Tibial artery (tissue), 4 donors: ENCODE data around the gene VCL.
A peak's percentile ranks its signal among the peaks of the same experiment; 100 is the strongest.

ENCODE experiments used
- DNase-seq, 2 donors: peaks; one replicate each; pipeline ENCODE4 v3.0.0-alpha.2; 2019
- H3K27ac ChIP-seq, 2 donors: fragments of 200-600 bp; sonication (generic) in 1 of 2; 1 replicate in 1 of 2; 2 replicates in 1 of 2; pipeline ENCODE4 v1.5.1; 2018 to 2019; ENCODE audit warnings: mild to moderate bottlenecking in 1 of 2
- H3K27me3 ChIP-seq, 2 donors: fragments of 200-600 bp; sonication (generic) in 1 of 2; one replicate each; pipeline versions ENCODE4 v1.5.1 to v1.6.0; 2016 to 2019
- H3K36me3 ChIP-seq, 3 donors: fragments of 200-600 bp; sonication (generic) in 2 of 3; one replicate each; pipeline ENCODE4 v1.5.1; 2016 to 2019; ENCODE audit warnings: mild to moderate bottlenecking in 2 of 3
- H3K4me1 ChIP-seq, 4 donors: fragments of 200-600 bp; sonication (generic) in 2 of 4; 1 replicate in 3 of 4; 2 replicates in 1 of 4; pipeline ENCODE4 v1.5.1; 2016 to 2019
- H3K4me3 ChIP-seq, 2 donors: fragments of 200-600 bp; sonication (generic) in 1 of 2; 1 replicate in 1 of 2; 2 replicates in 1 of 2; pipeline ENCODE4 v1.5.1; 2018 to 2019; ENCODE audit warnings: mild to moderate bottlenecking in 2 of 2
- H3K9me3 ChIP-seq, 3 donors: fragments of 200-600 bp; sonication (generic) in 1 of 3; one replicate each; pipeline ENCODE4 v1.5.1; 2016 to 2019
- CTCF ChIP-seq, 2 experiments: fragments of 200-600 bp in 1 of 2; fragments of 450-650 bp in 1 of 2; IDR thresholded peaks; one replicate each; pipeline ENCODE4 v1.5.1; 2017 to 2019; ENCODE audit warnings: antibody characterized with exemption in 2 of 2, mild to moderate bottlenecking in 1 of 2, moderate library complexity in 1 of 2
- intact Hi-C: fragments of 100-400 bp; cut with DNase I; formaldehyde crosslinking; loops from one replicate; pipeline ENCODE4 v1.15.0; 2023; ENCODE audit warnings: low total_unique reads

VCL gene

DNA sequence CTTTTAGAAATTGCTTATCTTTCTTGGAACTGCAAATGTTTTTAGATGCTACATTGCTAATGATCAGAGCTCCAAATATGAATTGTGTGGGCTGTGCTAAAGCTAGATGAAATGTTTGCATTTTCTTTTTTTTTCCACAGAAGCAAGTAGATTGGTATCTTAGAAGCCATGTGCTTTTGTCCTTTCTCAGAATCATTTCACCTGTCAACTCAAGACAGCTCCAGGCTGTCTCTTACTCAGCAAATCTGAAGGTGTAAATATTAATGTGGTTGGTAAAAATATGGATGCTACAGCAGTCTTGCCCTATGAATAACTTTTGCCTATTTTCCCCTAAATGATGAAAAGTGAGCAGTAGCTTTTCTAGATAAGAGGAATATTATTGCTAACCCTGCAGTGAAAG, 111.5 kb downstream of the VCL start:
- H3K9me3 ChIP-seq = no peaks in the 10 kb centered on the region
- no peak for TF ChIP-seq CTCF (IDR thresholded peaks at IDR 0.05)
- no peak overlapping the region for H3K4me3 ChIP-seq
- no peak overlapping the region for H3K27ac ChIP-seq
- no peak for DNase-seq
- no peaks in the 10 kb centered on the region for H3K27me3 ChIP-seq
- peaks cover 0 to 21% (median 6%) of the 10 kb centered on the region in 4 donors for H3K4me1 ChIP-seq
- H3K36me3 ChIP-seq = peaks cover 92 to 100% (median 96%) of the 10 kb centered on the region in 3 donors
- intact Hi-C loops = no loop called here

DNA sequence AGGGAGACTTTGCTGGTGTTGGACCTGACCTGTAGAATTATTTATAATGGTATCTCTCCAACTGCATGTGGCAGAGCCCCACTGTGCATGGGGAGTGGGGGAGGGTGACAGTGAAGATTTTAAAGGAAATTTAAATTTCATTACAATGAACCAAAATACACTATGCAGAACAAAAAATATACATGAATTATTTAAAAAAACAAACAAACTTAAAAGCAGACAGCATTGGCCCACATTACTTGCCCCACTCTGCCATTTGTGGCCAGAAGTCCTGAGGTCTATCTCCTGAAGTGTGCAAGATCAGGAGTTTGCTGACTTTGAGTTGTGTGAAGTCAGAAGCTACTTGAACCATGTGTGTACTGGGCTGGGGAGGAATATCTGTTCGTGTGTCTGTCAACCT, 112.2 kb downstream of the VCL start:
- Histone ChIP-seq H3K27ac (no peak overlapping the region), H3K9me3 (no peaks in the 10 kb centered on the region), H3K4me3 (no peak overlapping the region), H3K4me1 (peaks cover 0 to 21% (median 6%) of the 10 kb centered on the region in 4 donors), H3K27me3 (no peaks in the 10 kb centered on the region), H3K36me3 (peaks cover 92 to 100% (median 96%) of the 10 kb centered on the region in 3 donors)
- intact Hi-C loops = no loop called here
- no peak for DNase-seq
- no peak for TF ChIP-seq CTCF (IDR thresholded peaks at IDR 0.05)

- Histone ChIP-seq H3K4me1 (peaks cover 0 to 21% (median 6%) of the 10 kb centered on the region in 4 donors), H3K27me3 (no peaks in the 10 kb centered on the region), H3K4me3 (no peak overlapping the region), H3K9me3 (no peaks in the 10 kb centered on the region), H3K27ac (no peak overlapping the region), H3K36me3 (peaks cover 89 to 97% (median 96%) of the 10 kb centered on the region in 3 donors)
- no peak for TF ChIP-seq CTCF (IDR thresholded peaks at IDR 0.05)
- intact Hi-C loops = no loop called here
- no peak for DNase-seq
Observed at GRCh38 chr10:74111799-74112198, 113.9 kb downstream of the VCL start.

- DNase-seq = no peak
- Histone ChIP-seq H3K4me1 (peaks cover 0 to 27% (median 6%) of the 10 kb centered on the region in 4 donors), H3K27ac (peak overlapping the region; percentile 39 to 49), H3K36me3 (peaks cover 91 to 97% (median 92%) of the 10 kb centered on the region in 3 donors), H3K4me3 (no peak overlapping the region), H3K27me3 (no peaks in the 10 kb centered on the region), H3K9me3 (no peaks in the 10 kb centered on the region)
- intact Hi-C loops = no loop called here
- TF ChIP-seq CTCF (IDR thresholded peaks at IDR 0.05) = no peak
Observed at GRCh38 chr10:74113546-74113945, 115.6 kb downstream of the VCL start.

DNA sequence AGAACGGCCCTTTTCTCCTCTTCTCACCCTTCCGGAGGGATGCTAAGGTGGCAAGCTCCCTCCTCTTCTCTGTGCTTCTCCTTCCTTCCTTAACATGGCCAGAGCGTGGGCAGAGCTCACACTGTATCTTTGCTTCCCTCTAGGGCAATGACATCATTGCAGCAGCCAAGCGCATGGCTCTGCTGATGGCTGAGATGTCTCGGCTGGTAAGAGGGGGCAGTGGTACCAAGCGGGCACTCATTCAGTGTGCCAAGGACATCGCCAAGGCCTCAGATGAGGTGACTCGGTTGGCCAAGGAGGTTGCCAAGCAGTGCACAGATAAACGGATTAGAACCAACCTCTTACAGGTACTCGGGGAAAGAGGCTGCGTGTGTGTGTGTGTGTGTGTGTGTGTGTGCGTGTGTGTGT, 116.1 kb downstream of the VCL start:
- Histone ChIP-seq H3K27ac (peak overlapping the region; percentile 39 to 49), H3K36me3 (peaks cover 91 to 97% (median 92%) of the 10 kb centered on the region in 3 donors), H3K4me3 (no peak overlapping the region), H3K9me3 (no peaks in the 10 kb centered on the region), H3K27me3 (no peaks in the 10 kb centered on the region), H3K4me1 (peaks cover 0 to 30% (median 6%) of the 10 kb centered on the region in 4 donors)
- no peak for TF ChIP-seq CTCF (IDR thresholded peaks at IDR 0.05)
- intact Hi-C loops = no loop called here
- DNase-seq = no peak

GRCh38 chr10:74117738-74118137, 119.8 kb downstream of the VCL start:
- TF ChIP-seq CTCF (IDR thresholded peaks at IDR 0.05) = no peak
- DNase-seq = no peak
- Histone ChIP-seq H3K36me3 (peaks cover 62 to 89% (median 69%) of the 10 kb centered on the region in 3 donors), H3K4me1 (peaks cover 0 to 34% (median 9%) of the 10 kb centered on the region in 4 donors), H3K9me3 (no peaks in the 10 kb centered on the region), H3K27ac (peak overlapping the region in 1 of 2 donors; percentile 47), H3K4me3 (no peak overlapping the region), H3K27me3 (no peaks in the 10 kb centered on the region)
- intact Hi-C loops = no loop called here
